ENCODE measurements around the gene ZNF319. TPM values are rescaled to one million over a fixed set of nuclear protein-coding genes. Genes with fewer than 3 reads are reported as not detected.

The ZNF319 gene
- total and polyA plus RNA-seq, 8 donors: 3.5 to 7.0 (median 4.6) TPM

GRCh38 chr16:58022601-58023371 lies 22.3 kb upstream of the ZNF319 start:
- no peak for TF ChIP-seq CTCF (IDR thresholded peaks at IDR 0.05)
- peaks cover 0 to 4% (median 0%) of the 10 kb centered on the region in 3 donors for H3K36me3 ChIP-seq
- peak; percentile 65 to 84 (median 77) for DNase-seq
- peaks cover 1 to 14% (median 13%) of the 10 kb centered on the region in 3 donors for H3K4me1 ChIP-seq
- intact Hi-C loops (cut with DNase I): loop anchor here (5.0 to 10.0 kb wide), 2 partner anchors 100 to 102 kb away; partner anchors contain the start of gene CFAP20 (in 1 of the 3)
- FAIRE-seq: no peak
- peak in 1 of 4 donors; percentile 11 for ATAC-seq
- no peaks in the 10 kb centered on the region for H3K27me3 ChIP-seq
- peak overlapping the region in 3 of 4 donors; percentile 13 to 84 (median 71) for H3K27ac ChIP-seq
- WGBS, 2 donors: 11 to 18% methylated on average over 18 of the region's 18 CpGs
- no peaks in the 10 kb centered on the region for H3K9me3 ChIP-seq
- no peak overlapping the region for H3K4me3 ChIP-seq

GRCh38 chr16:58021661-58022551 lies 21.4 kb upstream of the ZNF319 start:
- WGBS, 2 donors: 59% methylated on average over 8 of the region's 8 CpGs
- no peak for TF ChIP-seq CTCF (IDR thresholded peaks at IDR 0.05)
- Histone ChIP-seq H3K9me3 (no peaks in the 10 kb centered on the region), H3K4me3 (no peak overlapping the region), H3K36me3 (peaks cover 0 to 4% (median 0%) of the 10 kb centered on the region in 3 donors), H3K27ac (peak overlapping the region in 2 of 4 donors; percentile 71 to 84), H3K4me1 (peaks cover 0 to 12% (median 11%) of the 10 kb centered on the region in 3 donors), H3K27me3 (no peaks in the 10 kb centered on the region)
- no peak for DNase-seq
- no peak for ATAC-seq
- intact Hi-C loops (cut with DNase I): loop anchor here (5.0 to 10.0 kb wide), 2 partner anchors 100 to 103 kb away; partner anchors contain the start of gene CFAP20 (in 1 of the 3)
- no peak for FAIRE-seq

- FAIRE-seq: no peak
- intact Hi-C loops (cut with DNase I): loop anchor here (5.0 to 10.0 kb wide), 2 partner anchors 101 to 104 kb away; partner anchors contain the start of gene CFAP20 (in 1 of the 3)
- Histone ChIP-seq H3K4me1 (peaks cover 0 to 12% (median 11%) of the 10 kb centered on the region in 3 donors), H3K9me3 (no peaks in the 10 kb centered on the region), H3K36me3 (peaks cover 0 to 4% (median 0%) of the 10 kb centered on the region in 3 donors), H3K27ac (no peak overlapping the region), H3K4me3 (no peak overlapping the region), H3K27me3 (no peaks in the 10 kb centered on the region)
- DNase-seq: peak in 5 of 6 donors; percentile 43 to 80 (median 58)
- 59 to 61% methylated on average over 8 of the region's 8 CpGs for WGBS, 2 donors
- ATAC-seq: no peak
- TF ChIP-seq CTCF (IDR thresholded peaks at IDR 0.05): peak; percentile 56 to 68 (median 62)
These were observed 20.4 kb upstream of the ZNF319 start for GRCh38 chr16:58020628-58021521.

- no peak for DNase-seq
- ATAC-seq: no peak
- Histone ChIP-seq H3K4me1 (peaks cover 0 to 12% (median 11%) of the 10 kb centered on the region in 3 donors), H3K4me3 (no peak overlapping the region), H3K27me3 (no peaks in the 10 kb centered on the region), H3K27ac (no peak overlapping the region), H3K36me3 (peaks cover 0 to 4% (median 0%) of the 10 kb centered on the region in 3 donors), H3K9me3 (no peaks in the 10 kb centered on the region)
- intact Hi-C loops (cut with DNase I): loop anchor here (5.0 to 10.0 kb wide), 3 partner anchors 102 to 445 kb away; partner anchors contain the start of gene CFAP20 (in 1 of the 3)
- WGBS, 2 donors: 77 to 79% methylated on average over 8 of the region's 8 CpGs
- no peak for TF ChIP-seq CTCF (IDR thresholded peaks at IDR 0.05)
- no peak for FAIRE-seq
These were observed 19.5 kb upstream of the ZNF319 start for GRCh38 chr16:58019866-58020538.
